HG03060 (cell line): Measurements from ENCODE around the gene BET1L.
A peak's percentile ranks its signal among the peaks of the same experiment; 100 is the strongest.
"Not testable (repeated sequence)": the region's sequence is repeated elsewhere in the genome, so short reads cannot be mapped to it uniquely, and the experiment has no call there.

Source experiments
- ATAC-seq: cut with Tn5 transposase; IDR thresholded peaks from one replicate; pipeline ENCODE4 v1.9.1; 2021; ENCODE audit warnings: low read depth, moderate number of reproducible peaks; ENCODE audit not compliant: unreplicated experiment

BET1L gene

DNA sequence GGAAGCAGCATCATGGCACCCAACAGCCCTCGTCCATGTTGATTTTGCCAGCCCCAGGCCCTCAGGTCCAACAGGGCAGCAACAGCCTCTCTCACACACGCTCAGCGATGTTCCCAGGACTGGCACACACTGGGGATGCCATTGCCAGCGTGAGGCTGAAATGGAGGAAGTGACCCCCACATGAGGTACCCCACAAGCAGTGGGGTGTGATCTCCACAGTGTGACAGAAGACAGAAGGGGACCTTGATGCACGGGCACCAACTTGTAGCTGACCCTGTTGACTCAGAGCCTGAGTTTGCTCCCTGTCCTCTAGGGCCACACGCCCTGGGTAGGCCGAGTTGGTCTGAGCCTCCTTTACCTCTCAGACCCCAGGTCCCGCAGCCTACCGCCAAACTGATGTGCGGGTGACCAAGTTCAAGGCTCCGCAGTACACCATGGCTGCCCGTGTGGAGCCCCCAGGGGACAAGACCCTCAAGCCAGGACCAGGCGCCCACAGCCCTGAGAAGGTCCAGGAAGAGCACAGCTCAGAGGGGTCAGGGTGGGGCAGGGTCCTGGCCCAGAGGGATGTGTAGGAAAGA, 8.1 kb downstream of the BET1L start:
- no peak for ATAC-seq

DNA sequence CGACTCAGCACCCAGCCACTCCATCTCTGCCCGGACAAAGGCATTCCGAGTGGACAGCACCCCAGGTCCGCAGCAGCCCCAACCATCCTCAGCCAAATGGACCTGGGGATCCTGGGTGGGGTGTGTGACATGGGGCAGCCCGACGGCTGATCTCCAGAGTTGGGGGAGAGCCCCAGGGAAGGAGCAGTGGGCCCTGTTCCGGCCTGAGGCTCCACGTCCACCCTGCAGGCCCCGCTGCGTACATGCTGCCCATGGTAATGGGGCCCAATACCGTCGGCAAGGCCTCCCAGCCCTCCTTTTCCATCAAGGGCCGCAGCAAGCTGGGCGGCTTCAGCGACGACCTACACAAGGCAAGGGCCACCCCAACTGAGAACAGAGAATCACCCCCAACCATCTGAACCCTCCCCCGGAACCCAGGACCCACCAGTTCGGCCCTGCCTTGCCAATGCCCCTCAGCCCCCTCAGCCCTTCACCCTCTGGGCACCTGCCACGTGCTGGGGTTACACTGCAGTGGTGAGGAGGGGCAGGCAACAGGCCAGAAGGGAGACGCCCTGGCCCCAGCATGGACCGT, 8.9 kb downstream of the BET1L start:
- no peak for ATAC-seq

DNA sequence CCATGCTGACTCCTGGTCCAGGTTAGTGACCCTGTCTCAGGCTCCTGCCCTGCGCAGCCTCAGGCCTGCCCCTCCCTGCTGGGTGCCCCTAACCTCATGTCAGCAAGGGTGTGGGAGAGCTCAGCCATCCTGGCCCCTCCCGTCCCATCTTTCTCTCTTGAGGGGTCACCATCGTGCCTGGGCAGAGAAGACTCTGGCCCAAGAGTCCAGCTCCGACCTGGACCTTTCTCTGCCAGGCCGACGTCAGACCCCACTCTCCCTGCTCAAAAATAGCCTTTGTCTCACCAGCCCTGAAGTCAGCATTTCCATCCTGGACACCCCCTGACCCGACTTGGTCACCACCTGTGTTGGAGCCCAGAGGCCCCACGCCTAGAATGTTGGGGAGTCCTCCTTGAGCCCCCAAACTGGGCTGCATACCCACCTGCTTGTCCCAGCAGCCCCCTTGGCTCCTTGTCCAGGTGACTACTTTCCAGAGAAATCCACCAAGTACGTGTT, 9.4 kb downstream of the BET1L start:
- ATAC-seq, result no peak

DNA sequence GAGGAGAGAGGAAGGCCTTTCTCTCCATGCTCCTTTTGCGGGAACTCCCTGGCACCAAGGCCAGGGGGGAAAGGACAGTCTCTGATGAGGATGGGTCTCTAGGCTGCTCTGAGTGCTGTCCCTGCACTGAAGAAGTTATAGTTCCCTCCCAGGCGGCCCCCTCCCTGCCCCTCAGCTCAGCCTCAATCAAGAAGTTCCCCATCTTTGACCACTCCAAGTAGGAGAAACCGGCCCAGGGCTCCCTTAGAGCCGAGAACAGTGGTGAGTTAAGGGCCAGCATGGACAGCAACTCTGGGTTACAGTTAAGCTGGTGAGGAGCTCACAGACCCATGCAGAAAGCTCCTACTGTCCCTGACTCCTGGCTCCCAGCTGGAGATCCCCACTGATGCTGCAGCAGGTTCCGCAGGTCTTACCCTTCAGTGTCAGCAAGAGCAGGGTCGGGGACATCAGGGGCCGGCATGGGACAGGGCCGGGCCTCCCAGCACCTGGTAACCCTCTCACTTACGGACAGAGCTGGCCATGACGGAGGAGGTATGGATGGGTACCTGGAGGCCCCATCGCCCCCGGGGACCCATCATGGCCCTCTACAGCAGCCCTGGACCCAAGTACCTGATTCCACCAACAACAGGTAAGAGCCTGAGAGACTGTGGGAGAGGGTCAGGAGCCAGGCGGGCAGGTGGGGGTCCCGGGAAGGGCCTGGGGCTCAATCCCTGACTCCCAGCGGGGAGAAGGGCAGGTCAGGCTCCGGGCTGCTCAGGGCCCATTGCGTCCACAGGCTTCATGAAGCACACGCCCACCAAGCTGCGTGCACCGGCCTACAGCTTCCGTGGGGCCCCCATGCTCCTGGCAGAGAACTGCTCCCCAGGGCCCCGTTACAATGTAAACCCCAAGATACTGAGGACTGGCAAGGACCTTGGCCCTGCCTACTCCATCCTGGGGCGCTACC, 10.1 kb downstream of the BET1L start:
- no peak for ATAC-seq

DNA sequence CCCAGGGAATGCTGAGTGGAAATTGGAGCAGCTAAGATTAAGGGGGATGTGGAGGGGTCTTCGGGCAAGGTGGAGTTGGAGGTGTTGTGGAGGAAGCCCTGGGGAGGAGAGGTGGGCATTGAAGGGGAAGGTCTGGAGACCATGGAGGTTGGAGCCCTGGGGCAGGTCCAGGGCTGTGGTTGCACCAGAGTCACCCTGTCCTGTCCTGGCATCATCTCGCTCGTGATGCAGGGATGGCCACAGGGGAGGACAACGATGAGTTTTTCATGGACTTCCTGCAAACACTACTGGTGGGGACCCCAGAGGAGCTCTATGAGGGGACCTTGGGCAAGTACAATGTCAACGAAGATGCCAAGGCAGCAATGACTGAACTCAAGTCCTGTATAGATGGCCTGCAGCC, 13.7 kb downstream of the BET1L start:
- not testable (repeated sequence) for ATAC-seq

GRCh38 chr11:192674-193128, 14.5 kb downstream of the BET1L start, which contains the start of gene SCGB1C1:
Gene SCGB1C1, plus strand, starts transcription at chr11:193078. Its CDS starts 22 bp downstream, at chr11:193100.
- ATAC-seq, result not testable (repeated sequence)

DNA sequence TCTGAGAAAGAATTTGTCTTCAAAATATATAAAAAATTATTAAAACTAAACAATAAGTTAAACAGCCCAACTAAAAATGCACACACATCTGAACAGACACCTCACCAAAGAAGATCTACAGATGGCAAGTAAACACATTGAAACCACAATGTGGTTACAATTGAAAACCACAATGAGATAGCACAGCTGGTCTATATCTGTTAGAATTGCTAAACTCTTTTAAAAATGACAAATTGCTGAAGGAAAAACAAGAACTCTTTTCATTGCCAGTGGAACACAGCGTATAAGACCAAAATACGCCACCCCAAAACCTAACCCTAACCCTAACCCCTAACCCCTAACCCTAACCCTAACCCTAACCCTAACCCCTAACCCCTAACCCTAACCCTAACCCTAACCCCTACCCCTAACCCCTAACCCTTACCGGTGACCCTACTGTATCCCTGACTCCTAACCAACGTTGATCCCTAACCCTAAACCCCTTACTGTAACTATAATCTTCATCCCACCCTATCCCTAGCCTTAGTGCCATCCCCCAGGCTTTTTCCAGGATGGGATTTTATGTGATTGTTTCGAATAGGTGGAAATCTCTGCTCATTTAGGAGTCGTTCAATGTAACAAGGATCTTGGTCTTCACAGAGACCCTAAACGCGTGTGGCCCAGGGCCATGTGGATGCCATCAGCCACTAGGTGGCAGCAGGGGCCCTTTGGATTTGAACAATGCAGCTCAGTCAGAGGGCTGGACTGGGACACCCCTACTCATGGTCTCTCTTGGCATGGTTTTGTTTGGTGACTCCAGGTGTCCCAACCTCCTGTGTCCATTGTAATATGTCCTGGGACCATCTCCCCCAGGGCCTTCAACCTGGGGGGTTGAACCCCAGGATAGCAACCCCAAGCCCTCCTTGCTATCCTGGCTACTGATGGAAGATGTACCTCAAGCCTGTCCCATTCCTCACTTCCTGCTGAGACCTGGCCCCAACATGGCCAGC, 15.4 kb downstream of the BET1L start:
- not testable (repeated sequence) for ATAC-seq

GRCh38 chr11:190546-190945, 16.7 kb downstream of the BET1L start:
- ATAC-seq, result not testable (repeated sequence)

- peak; percentile 47 for ATAC-seq
These were observed 17.3 kb downstream of the BET1L start for GRCh38 chr11:189843-190311.

- not testable (repeated sequence) for ATAC-seq
These were observed 17.9 kb downstream of the BET1L start for GRCh38 chr11:189200-189783.

GRCh38 chr11:180242-180641, 27.0 kb downstream of the BET1L start:
- not testable (repeated sequence) for ATAC-seq
